Loucy (cell line): ENCODE data around the gene PRKRIP1.

Source experiments
- H2AFZ ChIP-seq: fragments of 200-600 bp; sonication (generic); 2 replicates; pipeline ENCODE4 v1.6.0; 2016; ENCODE audit warnings: antibody characterized with exemption, mild to moderate bottlenecking, low read length, moderate library complexity
- H3F3A ChIP-seq: fragments of 200-600 bp; 2 replicates; pipeline ENCODE4 v1.6.0; 2016; ENCODE audit warnings: antibody characterized with exemption, low read depth, mild to moderate bottlenecking
- H3K27me3 ChIP-seq: fragments of 200-600 bp; sonication (generic); 2 replicates; pipeline ENCODE4 v1.6.1; 2014; ENCODE audit warnings: low read length, mild to moderate bottlenecking; ENCODE audit not compliant: insufficient read depth, poor library complexity, severe bottlenecking
- H3K36me3 ChIP-seq: fragments of 200-600 bp; sonication (generic); 2 replicates; pipeline ENCODE4 v1.6.1; 2016; ENCODE audit warnings: low read length; ENCODE audit not compliant: insufficient read depth
- H3K4me1 ChIP-seq: fragments of 200-600 bp; sonication (generic); 2 replicates; pipeline ENCODE4 v1.5.1; 2014; ENCODE audit warnings: low read length, mild to moderate bottlenecking; ENCODE audit not compliant: insufficient read depth, poor library complexity, severe bottlenecking
- H3K4me2 ChIP-seq: fragments of 200-600 bp; sonication (generic); 2 replicates; pipeline ENCODE4 v1.6.0; 2014; ENCODE audit warnings: antibody characterized with exemption, low read length, low read depth, mild to moderate bottlenecking; ENCODE audit not compliant: poor library complexity, severe bottlenecking
- H3K4me3 ChIP-seq: fragments of 200-600 bp; sonication (generic); 2 replicates; pipeline ENCODE4 v1.5.1; 2014; ENCODE audit warnings: low read length, mild to moderate bottlenecking, mixed read lengths; ENCODE audit not compliant: poor library complexity, severe bottlenecking
- H3K79me2 ChIP-seq: fragments of 200-600 bp; sonication (generic); 2 replicates; pipeline ENCODE4 v1.6.1; 2014; ENCODE audit warnings: low read length; ENCODE audit not compliant: insufficient read depth
- H3K9ac ChIP-seq: fragments of 200-600 bp; sonication (generic); 2 replicates; pipeline ENCODE4 v1.6.0; 2014; ENCODE audit warnings: mild to moderate bottlenecking, low read depth, low read length, moderate library complexity; ENCODE audit not compliant: poor library complexity, severe bottlenecking
- H3K9me2 ChIP-seq: fragments of 200-600 bp; sonication (generic); replicated peaks from 2 replicates; pipeline ENCODE4 v1.6.1; 2016; ENCODE audit warnings: low read depth, low read length, mixed read lengths
- H3K9me3 ChIP-seq: fragments of 200-600 bp; sonication (generic); 2 replicates; pipeline ENCODE4 v1.6.1; 2014; ENCODE audit warnings: mild to moderate bottlenecking, antibody characterized with exemption, low read length, low read depth; ENCODE audit not compliant: insufficient read depth
- H4K20me1 ChIP-seq: fragments of 200-600 bp; sonication (generic); 2 replicates; pipeline ENCODE4 v1.6.0; 2014; ENCODE audit warnings: antibody characterized with exemption, low read length, mild to moderate bottlenecking; ENCODE audit not compliant: insufficient read depth, poor library complexity, severe bottlenecking
- CTCF ChIP-seq: fragments of 200-600 bp; sonication (generic); conservative IDR thresholded peaks from 2 replicates; pipeline ENCODE4 v1.5.1; 2014; ENCODE audit warnings: mild to moderate bottlenecking, antibody characterized with exemption, low read length
- EZH2phosphoT487 ChIP-seq: fragments of 200-600 bp; IDR thresholded peaks from 2 replicates; pipeline ENCODE4 v1.6.1; 2018; ENCODE audit warnings: antibody characterized with exemption, mild to moderate bottlenecking, moderate library complexity, borderline replicate concordance

PRKRIP1 gene

DNA sequence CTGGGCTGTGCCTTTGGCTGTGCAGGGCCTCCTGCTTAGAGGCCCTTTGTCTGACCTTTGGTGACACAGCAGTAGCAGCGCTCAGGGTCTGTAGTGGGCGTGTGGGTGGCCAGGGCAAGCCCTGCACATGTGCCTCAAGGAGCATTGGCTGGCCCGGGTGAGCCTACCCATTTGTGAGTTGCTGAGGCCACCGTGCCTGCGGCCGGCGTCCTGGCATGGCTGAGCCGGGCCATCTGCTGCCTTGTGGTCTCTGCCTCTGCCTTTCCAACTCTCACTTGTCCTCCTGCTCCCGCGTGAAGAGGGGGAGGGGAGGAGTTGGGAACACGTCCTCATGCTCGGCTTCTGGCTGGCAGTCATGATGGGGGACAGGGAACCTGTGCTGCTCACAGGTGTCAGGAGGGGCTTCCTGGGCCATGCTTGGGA is 28.0 kb downstream of the PRKRIP1 start:
- Histone ChIP-seq H3F3A (peaks cover 12% of the 10 kb centered on the region; the same call in 1 of the 2 replicates), H3K9me2 (no peaks in the 10 kb centered on the region), H3K36me3 (peaks cover 22% of the 10 kb centered on the region; the same call in 1 of the 2 replicates), H3K4me3 (no peak overlapping the region), H3K79me2 (peaks cover 4% of the 10 kb centered on the region; the same call in 1 of the 2 replicates), H4K20me1 (no peaks in the 10 kb centered on the region), H3K27me3 (no peaks in the 10 kb centered on the region), H3K9ac (no peak overlapping the region), H2AFZ (no peak overlapping the region), H3K9me3 (no peaks in the 10 kb centered on the region), H3K4me1 (peaks cover 27% of the 10 kb centered on the region), H3K4me2 (no peak overlapping the region)
- no peak for TF ChIP-seq CTCF
- TF ChIP-seq EZH2phosphoT487 = no peak

DNA sequence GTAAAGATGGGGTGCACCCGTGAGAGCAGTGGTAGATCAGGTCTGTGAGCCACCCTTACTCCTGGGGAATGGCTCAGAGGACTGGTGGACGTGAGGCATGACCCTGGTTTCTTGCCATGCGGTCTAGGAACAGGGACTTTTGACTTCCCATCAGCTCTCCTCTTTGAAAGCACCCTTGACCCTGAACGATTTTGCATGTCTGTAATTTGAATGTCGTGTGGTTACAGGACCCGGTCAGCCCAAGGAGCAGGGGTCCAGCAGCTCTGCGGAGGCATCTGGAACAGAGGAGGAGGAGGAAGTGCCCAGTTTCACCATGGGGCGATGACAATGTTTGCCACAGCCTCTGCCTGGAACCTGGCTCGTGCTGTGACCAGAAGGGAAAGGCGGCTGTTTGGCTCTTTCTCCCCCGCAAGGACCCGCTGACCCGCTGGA is 28.6 kb downstream of the PRKRIP1 start:
- Histone ChIP-seq H2AFZ (no peak overlapping the region), H3K9me3 (no peaks in the 10 kb centered on the region), H3K79me2 (peaks cover 4% of the 10 kb centered on the region; the same call in 1 of the 2 replicates), H3K36me3 (peaks cover 17% of the 10 kb centered on the region; the same call in 1 of the 2 replicates), H3K9me2 (no peaks in the 10 kb centered on the region), H3K4me2 (no peak overlapping the region), H4K20me1 (no peaks in the 10 kb centered on the region), H3K4me1 (peaks cover 27% of the 10 kb centered on the region), H3K9ac (peak overlapping the region; percentile 69), H3F3A (peaks cover 12% of the 10 kb centered on the region; the same call in 1 of the 2 replicates), H3K4me3 (no peak overlapping the region), H3K27me3 (no peaks in the 10 kb centered on the region)
- no peak for TF ChIP-seq EZH2phosphoT487
- TF ChIP-seq CTCF = no peak

GRCh38 chr7:102425639-102426267 is 29.6 kb downstream of the PRKRIP1 start:
- TF ChIP-seq EZH2phosphoT487 (no peak), CTCF (no peak)
- Histone ChIP-seq H3K36me3 (peaks cover 15% of the 10 kb centered on the region; the same call in 1 of the 2 replicates), H3K9ac (peak overlapping the region; percentile 69)

More at GRCh38 chr7:102425639-102426267, 29.6 kb downstream of the PRKRIP1 start:
- no peak overlapping the region for H2AFZ ChIP-seq
- H3K4me1 ChIP-seq = peaks cover 35% of the 10 kb centered on the region
- no peaks in the 10 kb centered on the region for H3K9me2 ChIP-seq
- no peaks in the 10 kb centered on the region for H3K27me3 ChIP-seq
- H3F3A ChIP-seq = peaks cover 12% of the 10 kb centered on the region; the same call in 1 of the 2 replicates
- peak overlapping the region; percentile 90 for H3K4me2 ChIP-seq
- peak overlapping the region; percentile 71 for H3K4me3 ChIP-seq
- H3K9me3 ChIP-seq = no peaks in the 10 kb centered on the region
- H4K20me1 ChIP-seq = no peaks in the 10 kb centered on the region
- H3K79me2 ChIP-seq = peaks cover 4% of the 10 kb centered on the region; the same call in 1 of the 2 replicates
